GM21717 (cell line): ENCODE results near the gene CLTRN.
"Not testable (repeated sequence)": the region's sequence is repeated elsewhere in the genome, so short reads cannot be mapped to it uniquely, and the experiment has no call there.

Experiments used
- ATAC-seq: cut with Tn5 transposase; IDR thresholded peaks from one replicate; pipeline ENCODE4 v1.9.1; 2021; ENCODE audit warnings: mild to moderate bottlenecking, moderate library complexity; ENCODE audit not compliant: unreplicated experiment

Gene CLTRN

DNA sequence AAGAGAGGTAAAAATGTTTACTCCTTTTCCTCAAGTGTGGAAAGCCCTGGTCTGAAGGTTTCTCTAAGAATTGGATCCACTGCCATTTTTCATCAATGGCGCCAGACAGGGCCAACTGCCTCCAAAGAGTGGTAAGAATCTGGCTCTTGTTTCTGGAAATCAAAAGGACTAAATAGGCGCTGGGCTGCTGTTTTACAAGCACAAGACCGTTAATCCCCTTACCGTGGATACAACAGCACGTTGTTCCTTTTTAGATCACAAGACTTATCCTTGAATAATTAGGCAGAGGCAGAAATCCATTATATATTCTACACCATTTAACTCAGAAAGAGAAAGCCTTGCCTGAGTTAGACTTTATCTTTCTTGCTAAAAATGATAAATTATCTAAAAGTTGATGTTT lies 10.6 kb downstream of the CLTRN start:
- ATAC-seq, result no peak

DNA sequence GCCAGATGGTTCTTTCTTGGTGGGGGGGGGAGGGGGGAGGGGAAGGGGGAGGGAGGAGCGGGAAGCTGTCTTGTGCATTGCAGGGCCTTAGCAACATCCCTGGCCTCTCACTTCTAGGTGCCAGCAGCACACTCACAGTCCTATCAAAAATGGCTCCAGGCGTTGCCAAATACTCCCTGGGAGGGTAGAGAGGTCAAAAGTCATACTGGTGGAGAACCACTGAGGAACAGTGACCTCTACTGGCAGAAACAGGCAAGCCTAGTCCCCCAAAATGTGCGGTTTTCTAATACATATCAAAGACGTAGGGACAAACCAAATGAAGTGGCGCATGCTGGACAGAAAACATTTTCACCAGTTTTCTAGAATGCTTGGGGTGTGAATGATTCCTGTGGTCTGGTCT lies 17.1 kb downstream of the CLTRN start:
- ATAC-seq, result not testable (repeated sequence)

DNA sequence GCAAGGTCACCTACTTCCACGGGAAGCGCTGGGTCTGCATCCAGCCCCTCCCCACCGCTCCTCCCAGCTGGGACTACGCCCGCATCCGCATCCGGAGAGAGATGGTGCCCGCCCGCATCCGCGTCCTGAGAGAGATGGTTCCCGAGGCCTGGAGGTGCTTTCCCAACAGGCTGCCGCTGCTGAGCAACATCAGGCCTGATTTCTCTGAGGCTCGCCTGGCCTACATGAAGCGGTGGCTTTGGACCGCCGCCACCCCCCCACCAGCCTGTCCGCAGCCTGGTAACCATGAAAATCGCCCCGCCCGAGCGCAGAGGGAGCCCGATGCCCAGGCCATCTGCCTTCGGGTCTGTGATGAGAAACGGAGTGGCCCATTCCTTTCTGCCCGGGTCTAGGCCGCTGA lies 18.1 kb downstream of the CLTRN start:
- no peak for ATAC-seq

DNA sequence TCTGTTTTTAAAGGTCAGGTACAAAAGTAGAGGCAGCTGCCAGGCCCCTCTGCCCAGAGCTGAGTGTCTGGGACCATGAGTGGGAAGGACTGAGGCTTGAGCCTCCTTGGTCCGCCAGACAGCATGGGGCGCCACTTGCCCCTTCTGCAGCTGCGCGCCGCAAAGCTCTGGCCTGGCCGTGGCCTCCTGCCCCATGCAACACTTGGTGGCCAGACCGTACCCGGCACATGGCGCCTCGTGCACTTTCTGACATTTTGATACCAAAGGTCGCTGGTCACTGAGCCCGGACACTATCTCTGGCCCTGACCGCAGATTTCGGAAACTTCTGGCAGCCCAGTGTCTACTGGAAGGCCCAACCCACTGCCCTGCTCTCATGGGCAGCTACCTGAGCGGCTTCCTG lies 18.6 kb downstream of the CLTRN start:
- no peak for ATAC-seq

DNA sequence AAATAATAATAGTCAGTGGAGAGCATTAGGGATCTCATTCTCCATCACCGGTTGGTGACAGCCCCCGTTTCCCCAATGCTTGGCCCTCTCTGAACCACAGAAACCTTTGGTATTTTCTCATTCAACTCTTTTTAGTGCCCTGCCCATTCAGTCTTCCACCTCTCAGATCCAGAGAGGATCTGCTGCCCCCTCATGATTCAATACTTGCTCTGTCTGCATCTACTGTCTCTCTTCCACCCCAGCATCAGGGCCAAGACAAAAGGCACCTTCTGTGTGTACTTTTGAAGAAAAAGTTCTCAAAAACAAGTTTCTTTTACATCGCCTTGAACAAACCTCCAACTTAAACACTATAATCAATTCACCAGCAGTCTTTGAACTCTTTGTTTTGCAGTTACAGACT lies 19.3 kb downstream of the CLTRN start:
- no peak for ATAC-seq

DNA sequence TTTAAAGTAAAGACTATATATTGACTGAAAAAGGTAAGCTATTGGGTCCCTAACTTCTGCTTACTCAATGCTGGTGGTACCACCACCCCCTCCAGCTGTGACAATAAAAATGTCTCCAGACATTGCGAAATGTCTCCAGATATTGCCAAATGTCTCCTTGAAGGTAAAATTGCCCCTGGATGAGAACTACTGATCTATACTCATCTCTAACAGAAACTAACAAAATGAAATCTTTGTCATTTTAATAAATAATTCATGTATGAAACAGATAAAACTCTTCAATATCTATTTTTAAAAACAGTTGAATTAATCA lies 20.1 kb downstream of the CLTRN start:
- ATAC-seq, result no peak

DNA sequence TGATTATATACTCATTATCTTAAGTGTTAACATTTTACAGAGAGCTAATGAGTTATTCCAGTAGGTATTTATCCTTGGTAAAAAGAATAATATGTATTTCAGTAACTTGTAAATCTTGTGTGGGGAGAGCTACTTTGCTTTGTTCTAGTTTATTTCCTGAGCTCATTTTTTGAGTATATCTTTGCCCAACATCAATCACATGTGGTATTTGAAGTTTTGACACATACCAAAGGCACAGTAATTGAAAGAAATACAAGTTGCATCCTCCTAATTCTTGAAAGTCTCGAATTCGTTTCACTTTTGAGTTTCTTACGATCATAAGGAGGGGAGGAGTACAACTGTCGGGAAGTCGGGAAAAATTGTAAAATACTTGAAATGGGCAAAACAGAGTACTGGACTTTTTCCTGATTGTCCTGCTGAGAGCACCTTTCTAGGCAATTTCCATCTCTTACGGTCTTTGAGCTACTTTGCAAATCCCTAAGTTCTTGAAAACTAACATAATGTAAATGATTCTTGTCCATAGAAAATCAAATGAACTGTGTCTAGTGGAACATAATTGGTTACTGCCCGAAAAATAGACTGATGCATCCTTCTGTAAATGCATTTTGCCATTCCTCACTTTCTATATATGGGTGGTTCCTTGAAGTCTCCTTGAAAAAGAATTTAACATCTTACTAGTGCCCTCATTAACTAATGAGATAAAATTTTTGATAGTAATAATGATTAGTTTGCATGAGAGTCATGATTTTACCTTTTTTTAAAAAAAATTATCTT lies 20.6 kb downstream of the CLTRN start:
- no peak for ATAC-seq

DNA sequence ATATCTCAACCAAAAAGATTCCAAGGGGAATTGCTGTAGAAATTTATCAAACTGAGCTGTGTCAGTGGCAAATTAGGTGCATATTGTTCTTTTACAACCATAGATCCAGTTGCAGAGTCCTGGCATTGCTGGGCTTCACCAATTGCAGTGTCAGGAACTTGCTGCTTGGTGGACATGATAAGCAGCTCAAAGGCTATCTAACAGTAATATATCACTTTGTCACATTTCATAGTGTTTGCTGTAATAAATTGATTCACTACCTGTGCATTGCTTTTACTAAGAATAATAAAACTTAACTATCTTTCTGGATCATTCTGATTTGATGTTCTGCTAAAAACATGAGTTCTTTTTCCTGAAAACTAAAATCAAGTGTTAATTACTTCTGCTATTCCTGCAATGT lies 33.0 kb downstream of the CLTRN start:
- ATAC-seq, result no peak

DNA sequence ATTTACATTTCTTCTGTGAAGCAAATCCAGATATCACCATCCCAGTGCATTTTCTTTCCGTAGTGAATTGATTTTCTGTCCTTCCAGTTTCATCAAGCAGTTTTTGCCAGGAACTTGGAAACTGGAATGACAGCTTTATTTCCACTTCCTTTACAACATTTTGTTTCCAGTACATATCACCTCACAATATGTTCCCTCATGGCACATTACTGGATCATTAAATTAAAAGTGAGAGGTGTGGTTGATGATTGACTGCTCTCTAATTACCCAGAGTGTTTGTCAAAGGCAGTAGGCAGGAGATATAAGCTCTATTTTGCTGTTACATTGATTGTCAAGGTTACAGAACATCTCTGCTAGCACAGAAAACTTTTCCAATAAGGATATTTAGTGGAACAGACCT lies 41.6 kb downstream of the CLTRN start:
- no peak for ATAC-seq

DNA sequence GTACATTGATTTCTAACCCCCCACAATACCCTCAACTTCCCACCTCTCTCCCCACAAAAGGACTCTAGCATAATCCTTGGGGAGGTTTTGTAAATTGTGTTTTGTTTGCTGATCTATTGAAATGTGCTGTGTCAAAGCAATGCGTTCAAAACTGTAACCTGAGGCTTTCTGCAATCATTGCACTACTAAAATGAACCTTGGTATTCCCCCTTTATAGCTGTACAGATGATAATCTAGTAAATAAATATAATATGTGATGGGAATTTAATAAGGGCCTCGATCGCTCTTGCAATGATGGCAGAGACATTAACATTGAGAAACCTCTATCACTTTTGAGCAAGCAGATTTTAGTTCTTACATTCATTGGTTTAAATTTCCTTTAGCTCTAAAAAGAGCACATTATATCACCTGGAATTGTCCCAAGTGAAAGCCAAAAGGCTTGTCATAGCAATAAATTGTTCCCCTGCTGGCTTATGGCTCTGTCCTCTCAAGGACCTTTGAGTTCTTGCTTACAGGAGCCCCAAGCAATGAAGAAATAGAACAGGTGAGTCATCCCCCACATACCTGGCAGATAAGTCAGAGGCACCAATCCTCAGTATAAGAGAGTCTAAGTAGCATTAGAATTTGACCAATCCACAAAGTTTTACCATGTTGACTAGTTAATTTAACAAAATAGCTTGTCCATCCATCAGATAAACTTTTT lies 45.4 kb downstream of the CLTRN start:
- no peak for ATAC-seq

DNA sequence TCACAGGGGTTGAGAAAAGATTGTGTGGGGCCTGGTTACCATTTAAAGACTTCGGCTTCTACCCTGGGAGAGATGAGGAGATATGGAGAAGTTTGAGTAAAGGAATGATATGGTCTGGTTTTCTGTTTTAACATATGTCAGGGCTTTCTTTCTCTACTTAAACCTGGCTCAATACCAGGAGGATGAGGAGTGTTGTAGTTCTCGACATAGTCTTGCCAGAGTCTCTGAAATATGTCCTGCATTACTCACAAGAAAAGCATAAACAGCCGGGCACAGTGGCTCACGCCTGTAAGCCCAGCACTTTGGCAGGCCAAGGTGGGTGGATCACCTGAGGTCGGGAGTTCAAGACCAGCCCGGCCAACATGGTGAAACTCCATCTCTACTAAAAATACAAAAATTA lies 47.5 kb downstream of the CLTRN start:
- no peak for ATAC-seq

DNA sequence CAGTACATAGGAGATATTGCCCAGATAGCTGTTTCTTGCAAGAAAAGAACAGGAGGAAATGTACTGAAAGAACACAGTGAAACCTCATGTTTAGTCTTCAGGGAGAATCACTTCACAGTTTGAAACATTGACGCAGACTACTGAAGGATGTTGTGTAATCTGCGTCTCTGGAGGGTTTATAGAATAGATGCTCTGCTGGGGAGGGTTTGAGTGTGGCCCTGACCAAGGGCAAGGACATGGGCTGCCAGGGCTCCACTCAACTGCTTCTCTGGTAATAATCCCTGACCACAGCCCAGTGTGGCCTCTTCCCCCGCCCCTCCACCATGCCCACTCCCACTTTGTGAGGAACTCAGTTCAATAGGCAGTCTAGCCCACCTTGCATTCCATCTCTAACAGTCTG lies 48.1 kb downstream of the CLTRN start:
- no peak for ATAC-seq

DNA sequence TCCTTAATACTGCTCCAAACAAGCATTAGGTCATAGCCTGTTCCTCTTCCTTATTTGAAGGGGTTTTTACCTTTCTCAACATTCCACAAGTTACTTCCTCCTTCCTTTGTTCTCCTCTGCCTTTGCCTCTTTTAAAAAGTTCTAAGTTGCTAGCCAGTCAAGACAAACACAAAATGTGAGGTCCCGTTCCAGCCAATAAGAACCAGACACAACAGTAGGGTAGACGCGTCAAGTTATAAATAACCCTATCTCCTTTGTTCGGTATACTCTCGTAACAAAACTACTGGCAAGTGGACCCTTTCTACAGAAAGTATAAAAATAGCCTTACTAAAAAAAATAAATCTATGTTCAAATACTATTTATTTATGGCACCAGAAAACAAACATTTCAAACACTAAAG lies 57.5 kb downstream of the CLTRN start:
- ATAC-seq, result no peak

DNA sequence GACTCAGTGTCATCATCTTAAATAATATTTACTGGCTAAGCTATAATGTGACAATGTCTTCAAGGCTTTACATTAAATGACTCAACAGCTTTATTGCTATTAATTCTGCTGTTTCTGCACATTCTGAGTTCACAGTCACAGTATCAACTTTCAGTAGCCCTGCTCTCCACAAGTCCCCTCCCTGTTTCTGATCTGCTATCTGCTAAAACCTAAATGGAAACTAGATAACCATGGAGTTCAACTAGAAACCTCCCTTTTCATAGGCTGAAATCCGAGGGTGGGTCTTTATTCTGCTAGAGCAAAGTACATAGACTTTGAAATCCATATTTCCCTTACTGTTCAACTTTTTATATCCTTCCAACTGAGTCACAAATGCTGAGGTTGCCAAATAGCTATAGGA lies 58.5 kb downstream of the CLTRN start:
- no peak for ATAC-seq

DNA sequence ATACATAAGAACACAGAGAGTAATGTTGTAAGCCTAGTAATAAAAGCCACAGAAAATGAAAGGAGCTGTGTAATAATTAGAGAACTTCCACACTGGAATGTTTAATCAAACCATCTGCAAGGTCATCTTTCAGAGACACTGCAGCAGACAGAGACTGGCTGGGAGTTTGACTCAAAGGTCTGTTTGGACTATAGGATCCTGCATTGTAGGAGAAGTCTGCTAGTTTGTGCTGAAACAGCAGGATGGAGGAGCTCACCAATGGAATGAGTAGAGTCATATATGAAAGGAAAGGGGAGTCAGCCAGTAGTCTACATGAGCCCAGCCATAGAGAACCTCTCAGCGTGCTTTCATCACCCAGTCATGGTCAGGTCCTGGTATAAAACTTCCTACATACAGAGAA lies 59.4 kb downstream of the CLTRN start:
- ATAC-seq, result no peak

DNA sequence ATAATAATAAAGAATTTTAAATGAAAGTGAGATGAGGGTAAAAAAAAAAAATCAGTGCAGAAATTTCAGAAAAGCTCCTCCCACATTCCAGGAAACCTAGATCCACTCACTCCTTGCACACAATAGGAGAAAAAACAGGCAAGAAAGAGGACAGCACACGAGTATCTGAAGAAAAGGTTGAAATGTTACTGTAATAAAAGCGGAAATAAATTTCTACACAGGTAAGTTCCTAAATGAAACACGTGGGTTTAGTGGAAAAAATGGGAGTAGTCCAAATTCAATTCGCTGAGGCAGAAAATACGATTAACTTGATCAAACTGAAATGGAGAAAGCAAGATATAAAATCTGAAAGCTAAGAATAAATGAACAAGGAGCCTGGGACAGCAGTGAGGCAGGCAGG lies 61.8 kb downstream of the CLTRN start:
- ATAC-seq, result no peak

DNA sequence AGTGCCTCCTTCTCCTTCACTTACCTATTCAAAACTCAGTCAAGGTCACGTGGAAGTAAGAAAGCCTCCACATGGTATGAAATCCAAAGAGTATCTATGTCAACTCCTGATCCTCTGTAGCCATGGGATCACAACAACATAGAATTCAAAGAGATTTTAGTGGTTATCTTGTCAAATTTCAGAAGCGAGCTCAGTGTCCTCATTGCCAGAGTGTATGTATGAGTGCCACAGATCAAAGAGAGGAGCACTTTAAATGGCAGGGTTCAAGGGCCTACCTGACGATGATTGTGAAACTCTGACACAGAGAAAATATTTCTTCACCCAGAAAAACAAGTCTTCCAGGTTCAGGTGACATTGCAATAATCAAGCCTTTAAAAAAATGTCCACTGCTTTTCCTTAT lies 62.7 kb downstream of the CLTRN start:
- ATAC-seq, result no peak

DNA sequence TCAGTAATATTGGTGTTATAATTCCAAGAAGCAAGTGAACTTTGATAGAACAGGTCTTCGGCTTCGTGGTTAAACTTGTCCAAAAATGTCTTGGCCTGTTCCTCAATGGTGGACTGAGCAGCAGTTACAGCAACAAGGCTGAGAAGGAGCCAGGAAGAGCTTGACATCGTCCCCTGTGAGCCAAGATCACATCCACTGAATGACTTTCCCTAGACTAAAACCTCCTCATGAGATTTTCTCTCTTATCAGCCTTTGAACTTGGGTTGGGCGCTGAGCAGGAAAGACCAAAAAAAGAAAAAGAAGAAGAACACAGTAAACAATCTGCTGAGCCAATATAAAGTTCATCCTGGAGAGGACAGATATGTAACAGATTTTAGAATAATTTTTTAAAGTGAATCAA lies 63.9 kb downstream of the CLTRN start, which contains the start of gene ACE2:
Gene ACE2, minus strand, starts transcription at position 216 of the 400 bp plus-strand sequence. Its CDS starts 49 bp downstream, at position 167.
- no peak for ATAC-seq

DNA sequence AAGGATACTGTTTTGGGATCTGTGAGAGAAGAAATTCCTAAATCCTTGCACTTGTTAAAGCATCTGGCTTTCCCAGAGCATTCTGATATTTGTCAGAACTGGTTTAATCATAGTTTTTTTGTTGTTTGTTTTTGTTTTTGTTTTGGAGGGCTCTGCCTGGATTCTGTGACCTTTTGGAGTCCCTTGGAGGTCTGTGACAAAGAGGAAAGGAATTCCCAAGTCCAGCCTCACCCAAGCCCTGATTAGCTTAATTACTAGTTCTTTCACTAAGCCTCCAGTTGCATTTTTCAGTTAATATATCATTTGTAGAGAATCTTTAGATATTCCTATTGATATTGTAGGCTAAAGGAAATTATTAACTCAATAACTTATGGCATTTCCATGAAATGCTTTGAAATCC lies 64.6 kb downstream of the CLTRN start:
- ATAC-seq, result no peak

DNA sequence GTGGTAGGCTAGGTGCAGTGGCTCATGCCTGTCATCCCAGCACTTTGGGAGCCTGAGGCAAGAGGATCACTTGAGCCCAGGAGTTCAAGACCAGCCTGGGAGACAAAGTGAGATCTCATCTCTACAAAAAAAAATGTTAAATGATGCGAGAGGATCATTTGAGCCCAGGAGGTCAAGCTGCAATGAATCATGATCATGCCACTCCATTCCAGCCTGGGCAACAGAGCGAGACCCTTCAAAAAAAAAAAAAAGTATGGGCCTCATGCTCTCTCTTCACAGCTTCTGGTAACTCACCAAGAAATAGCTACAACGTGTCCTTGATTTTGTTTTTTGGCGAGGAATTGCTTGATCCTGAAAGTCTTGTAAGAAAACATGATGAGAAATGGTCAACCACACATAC lies 65.1 kb downstream of the CLTRN start:
- ATAC-seq, result no peak

DNA sequence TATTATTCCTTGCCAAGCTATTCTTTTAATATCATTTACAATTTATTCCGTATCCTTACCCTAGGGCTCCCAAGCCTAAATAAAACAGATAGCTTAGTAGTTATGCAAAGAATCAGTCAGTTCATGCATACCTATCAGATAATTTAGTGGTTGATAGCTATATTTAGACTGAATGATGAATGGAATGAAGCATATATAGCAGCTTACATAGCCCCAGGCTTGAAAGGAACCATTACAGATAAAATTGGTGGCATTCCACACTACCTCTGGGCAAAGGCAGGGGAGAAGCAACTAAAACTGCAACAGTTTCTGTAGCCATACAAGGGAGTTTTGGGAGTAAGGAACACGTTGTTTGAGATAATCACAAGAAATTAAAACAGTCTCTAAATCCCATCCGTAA lies 66.6 kb downstream of the CLTRN start:
- no peak for ATAC-seq

DNA sequence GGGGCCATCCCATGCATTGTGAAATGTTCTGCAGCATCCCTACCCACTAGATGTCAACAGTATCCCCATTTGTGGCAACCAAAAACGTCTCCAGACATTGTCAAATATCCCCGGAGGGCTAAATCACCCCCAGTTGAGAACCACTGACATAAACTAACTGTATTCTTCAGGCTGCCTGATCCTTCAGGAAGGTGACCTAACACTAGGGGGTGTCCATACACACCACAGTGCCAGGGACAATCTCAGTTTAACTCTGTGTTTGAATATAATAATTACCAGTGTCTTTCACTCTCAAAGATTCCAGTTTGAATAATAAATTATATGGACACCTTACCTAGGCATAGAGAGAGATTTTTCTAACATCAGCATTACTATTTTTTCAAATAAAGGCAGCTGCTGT lies 70.2 kb downstream of the CLTRN start:
- no peak for ATAC-seq
